Stimulated activated CD8-positive, alpha-beta memory T cell treated with anti-CD3 and anti-CD28 coated beads, Interleukin-7, amount 100 ng/mL, for 1 hour (primary cell): ENCODE data around the gene SLC25A33.
A peak's percentile ranks its signal among the peaks of the same experiment; 100 is the strongest.

ENCODE experiments used
- DNase-seq, 2 donors: peaks; one replicate each; pipeline ENCODE4 v3.0.0-alpha.2; 2020; ENCODE audit warnings: low read depth in 2 of 2

The SLC25A33 gene

GRCh38 chr1:9588551-9589143, 49.4 kb downstream of the SLC25A33 start, which contains the start of gene TMEM201:
Gene TMEM201 (plus strand): TSS chr1:9588911. CDS start chr1:9588931, 20 bp downstream.
- DNase-seq: peak; percentile 88 to 90

DNA sequence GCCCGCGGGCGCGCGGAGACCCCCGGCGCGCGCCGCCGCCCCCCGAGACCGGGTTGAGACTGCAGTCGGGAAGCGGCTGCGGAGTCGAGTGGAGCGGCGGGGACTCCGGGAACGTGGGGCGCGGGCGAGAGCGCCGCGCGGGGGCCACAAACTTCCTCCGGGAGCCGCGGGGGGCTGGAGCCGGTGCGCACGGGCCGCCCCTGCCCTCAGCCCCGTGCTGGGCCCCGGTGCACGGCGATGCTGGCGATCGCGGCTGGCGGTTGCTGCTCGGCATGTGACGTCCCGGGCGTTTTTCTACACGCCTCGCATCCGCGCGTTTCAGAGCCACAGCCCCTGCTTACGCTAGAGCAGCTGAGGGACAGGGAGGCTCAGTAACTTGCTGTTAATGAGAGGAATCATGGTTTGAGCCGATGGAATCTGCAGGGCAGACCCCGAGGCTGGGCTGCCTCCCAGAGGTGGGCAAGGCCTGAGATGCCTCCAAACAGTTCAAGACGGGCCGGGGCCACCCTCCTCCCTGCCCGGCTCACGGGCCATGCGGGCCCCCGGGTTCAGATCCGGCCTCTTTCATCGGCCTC, 50.0 kb downstream of the SLC25A33 start:
- no peak for DNase-seq

- DNase-seq: no peak
Measured at GRCh38 chr1:9589719-9590157, 50.5 kb downstream of the SLC25A33 start.

GRCh38 chr1:9590201-9590600, 50.9 kb downstream of the SLC25A33 start:
- no peak for DNase-seq

GRCh38 chr1:9590945-9591668, 51.8 kb downstream of the SLC25A33 start:
- no peak for DNase-seq

GRCh38 chr1:9591669-9592509, 52.6 kb downstream of the SLC25A33 start:
- DNase-seq: no peak

DNA sequence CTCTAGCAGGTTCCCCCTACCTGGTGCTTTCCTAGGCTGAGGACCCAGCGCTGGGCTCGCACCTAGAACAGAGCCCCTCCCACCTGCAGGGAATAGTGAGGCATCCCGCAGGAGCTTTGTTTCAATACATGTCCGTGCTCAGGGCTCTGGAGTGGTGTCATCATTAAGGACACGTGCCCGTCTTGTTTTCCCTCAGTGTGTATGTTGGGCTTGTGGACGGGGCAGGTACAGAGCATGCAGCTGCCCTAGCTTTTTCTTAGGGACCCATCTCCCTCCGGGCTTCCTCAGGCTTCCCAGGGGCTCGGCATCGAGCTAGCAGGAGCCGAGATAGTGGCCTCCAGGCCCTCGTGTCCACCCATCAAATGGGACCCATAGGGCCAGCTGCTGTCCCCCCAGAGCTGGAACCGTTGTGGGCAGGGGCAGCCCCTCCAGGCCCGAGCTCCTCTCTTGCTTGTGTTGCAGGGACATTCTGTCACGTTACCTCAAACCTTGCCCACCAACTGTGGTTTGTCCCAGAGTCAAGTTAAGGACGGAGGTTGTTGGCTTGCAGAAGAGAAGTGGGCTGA, 53.3 kb downstream of the SLC25A33 start:
- DNase-seq: no peak

DNA sequence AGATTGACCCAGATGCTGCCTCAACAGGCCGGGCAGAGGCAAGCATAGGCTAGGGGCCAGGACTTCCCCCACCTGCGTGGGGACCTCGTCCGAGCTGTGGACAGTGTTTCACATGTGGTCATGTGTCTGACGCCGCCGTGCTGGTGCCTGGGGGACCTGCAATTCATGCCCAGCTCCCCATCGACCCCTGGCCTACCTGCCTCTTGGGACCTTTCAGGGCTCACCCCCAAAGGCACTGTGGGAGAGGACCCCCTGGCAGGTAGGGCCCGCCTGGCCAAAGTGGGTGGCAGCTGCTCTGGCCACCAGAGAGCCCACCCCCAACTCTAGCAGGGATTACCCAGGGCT, 53.9 kb downstream of the SLC25A33 start:
- no peak for DNase-seq

DNA sequence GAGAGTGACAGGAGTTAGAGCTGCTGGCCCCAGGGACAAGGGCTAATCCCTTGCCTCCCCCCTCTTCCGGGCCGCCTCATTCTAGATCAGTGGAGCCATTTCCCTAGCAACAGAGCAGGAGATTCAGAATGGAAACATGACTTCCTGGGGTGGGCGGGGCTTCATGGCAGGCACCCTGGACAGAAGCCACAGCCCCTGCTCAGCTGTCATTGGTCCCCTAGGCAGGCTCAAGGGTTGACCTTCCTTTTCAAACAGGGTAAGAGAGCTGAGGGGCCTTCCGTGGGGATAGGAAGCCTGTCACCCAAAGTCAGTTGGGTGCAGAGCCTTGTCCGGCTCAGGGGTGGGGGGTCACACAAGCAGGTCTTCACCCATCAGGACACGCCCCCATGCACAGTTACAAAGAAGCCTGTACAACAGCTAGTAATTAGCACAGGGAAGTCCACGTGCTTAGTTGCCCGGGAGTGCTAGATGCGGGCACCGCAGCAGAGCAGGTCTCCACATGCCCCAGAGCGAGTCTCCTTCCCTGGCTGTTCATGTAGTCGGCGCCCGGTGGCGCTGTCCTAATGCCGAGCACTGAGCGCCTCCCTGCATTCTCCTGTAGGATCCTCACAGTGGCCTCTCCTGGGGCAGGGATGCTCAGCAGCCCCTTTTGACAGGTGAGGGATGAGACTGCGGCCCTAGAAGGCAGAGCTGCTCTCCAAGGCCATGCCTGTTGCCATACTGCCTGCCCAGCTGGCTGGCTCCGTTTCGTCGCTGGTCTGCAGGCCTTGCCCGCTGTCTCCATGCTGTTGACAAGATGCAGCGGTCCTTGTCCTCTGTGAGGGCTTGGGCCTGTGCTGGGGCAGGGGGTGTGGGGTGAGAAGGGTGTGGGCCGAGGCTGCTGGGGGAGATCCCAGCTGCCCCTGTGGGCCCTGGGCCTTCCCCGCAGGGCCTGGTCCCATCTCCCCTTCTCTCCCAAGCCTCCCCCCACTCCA, 54.5 kb downstream of the SLC25A33 start:
- DNase-seq: no peak

DNA sequence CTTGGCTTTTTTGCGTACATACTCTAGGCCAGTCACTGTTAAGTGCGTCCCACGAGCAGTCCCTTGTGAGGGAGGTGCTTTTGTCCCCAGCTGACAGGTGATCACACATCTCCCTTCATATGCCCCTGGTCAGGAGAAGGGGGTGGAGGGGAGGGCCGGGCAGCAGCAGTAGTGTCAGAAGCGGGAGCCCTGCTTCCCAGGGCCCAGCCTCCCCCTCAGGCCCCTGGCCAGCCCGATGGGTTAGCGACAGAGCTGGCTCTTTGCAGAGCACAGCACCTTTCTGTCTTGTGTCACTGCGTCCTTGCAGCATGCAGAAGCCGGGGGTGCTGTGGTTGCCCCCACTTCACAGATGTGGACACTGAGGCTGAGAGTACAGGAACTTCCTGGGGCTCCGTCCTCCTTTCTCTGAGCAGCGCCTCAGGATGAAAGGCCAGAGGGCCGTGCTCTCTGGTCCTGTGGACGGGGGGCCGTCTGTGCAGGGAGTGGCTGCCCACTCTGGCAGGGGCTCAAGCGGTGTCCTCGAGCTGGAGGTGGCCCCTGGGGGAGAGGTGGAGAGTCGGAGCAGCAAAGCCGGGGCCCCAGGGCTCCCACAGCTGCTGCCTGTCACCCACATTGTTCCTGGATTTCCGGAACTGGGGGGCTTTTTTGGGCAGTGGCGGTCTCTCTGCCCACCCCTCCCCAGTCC, 55.3 kb downstream of the SLC25A33 start:
- DNase-seq: no peak

- no peak for DNase-seq
Measured at GRCh38 chr1:9595156-9595967, 56.1 kb downstream of the SLC25A33 start.

GRCh38 chr1:9595968-9596340, 56.7 kb downstream of the SLC25A33 start:
- no peak for DNase-seq

- no peak for DNase-seq
Measured at GRCh38 chr1:9596415-9597123, 57.3 kb downstream of the SLC25A33 start.

DNA sequence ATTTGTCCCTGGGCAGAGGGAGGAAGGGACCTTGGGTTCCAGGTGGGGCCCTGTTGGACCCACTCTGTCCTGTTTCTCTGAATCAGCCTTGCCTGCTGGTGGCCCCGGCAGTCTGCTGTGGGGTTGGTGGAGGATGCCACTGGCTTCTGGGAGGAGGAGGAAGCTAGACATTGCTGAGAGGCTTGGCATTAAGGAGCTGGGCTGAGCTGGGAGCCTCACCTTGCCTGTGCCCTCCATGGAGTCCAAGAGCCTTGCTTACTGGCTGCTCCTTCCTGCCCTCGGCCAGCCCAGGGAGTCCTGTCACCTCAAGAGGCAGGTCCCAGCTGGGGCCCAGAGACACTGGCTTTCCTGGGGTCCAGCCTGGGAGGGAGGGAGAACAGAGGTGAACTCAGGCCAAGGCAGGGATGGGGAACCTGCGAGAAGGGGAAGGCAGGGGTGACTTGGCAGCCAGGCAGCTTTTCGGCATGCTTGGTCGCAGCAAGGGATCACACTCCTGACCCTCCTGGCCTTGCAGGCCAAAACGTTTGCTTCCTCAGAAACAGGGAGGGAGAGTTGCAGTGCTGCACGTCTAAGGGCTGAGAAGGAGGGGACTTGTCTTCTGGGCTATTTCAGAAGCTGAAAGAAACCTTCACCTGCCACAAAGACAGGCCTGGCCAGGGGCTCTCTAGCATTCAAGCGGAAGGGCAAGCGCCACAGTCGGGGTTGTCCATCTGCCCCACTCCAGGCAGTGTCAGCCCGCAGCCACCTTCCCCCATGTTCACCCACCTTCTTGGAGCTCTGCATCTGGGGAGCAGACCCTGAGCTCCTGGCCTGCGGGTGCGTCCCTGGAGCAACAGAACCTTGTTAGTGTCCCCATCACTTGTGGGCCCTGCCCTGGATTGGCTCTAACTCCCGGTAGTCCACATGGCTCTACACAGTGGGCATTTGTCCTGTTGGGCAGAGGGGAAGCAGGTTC, 58.4 kb downstream of the SLC25A33 start:
- no peak for DNase-seq

GRCh38 chr1:9598316-9598700, 59.0 kb downstream of the SLC25A33 start:
- DNase-seq: no peak

- no peak for DNase-seq
Measured at GRCh38 chr1:9599741-9600140, 60.5 kb downstream of the SLC25A33 start.
